ENCODE results near the gene MYOM3.

DNA sequence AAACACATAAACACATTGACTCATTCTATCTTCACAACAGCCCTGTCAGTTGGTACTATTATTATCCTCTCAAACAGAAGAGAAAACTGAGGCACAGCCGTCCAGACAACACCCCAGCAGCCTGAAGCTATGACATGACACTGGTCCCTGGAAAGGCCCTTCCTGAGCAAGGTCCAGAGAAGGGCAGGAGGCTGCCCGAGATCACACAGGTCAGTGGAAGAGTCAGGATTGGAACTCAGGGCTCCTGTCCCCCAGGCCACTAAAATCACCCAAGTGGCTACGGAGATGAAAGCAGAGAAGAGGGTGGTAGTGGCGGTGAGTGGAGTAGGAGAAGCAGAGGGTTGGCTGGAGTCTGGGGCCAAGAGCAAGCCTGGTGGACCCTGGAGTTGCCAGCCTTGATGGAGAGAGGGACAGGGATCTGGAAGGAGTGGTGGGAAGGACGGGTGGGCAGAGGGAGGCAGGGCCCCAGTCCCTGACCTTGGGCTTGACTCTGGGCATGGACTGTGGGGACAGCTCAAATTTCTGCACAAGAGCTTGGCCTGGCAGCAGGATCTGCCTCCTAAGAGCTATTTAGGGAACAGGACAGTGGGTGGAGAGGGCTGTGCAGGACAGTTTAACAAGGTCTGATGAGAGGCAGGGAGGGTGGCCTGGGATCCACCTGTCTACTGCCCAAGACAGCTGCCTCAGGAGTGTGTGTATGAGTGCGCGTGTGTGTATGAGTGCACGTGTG, 15.8 kb downstream of the MYOM3 start:
- TF ChIP-seq CTCF (IDR thresholded peaks at IDR 0.05) (no peak), POLR2A (IDR thresholded peaks at IDR 0.05) (no peak)

All from heart left ventricle (tissue), 13 donors.